Karpas-422 (cell line): Measurements from ENCODE around the gene RAD50. TPM values are rescaled to one million over a fixed set of nuclear protein-coding genes. Genes with fewer than 3 reads are reported as not detected.
"Not testable (repeated sequence)": the region's sequence is repeated elsewhere in the genome, so short reads cannot be mapped to it uniquely, and the experiment has no call there.

Experiments used
- DNase-seq: peaks from one replicate; pipeline ENCODE4 v3.0.0-alpha.2; 2015
- H2AFZ ChIP-seq: fragments of 200-600 bp; sonication (generic); 2 replicates; pipeline ENCODE4 v1.6.1; 2014; ENCODE audit warnings: antibody characterized with exemption, low read length, mixed read lengths
- H3K27ac ChIP-seq: fragments of 200-600 bp; sonication (generic); 2 replicates; pipeline ENCODE4 v1.5.1; 2014; ENCODE audit warnings: mild to moderate bottlenecking, low read length, moderate library complexity
- H3K27me3 ChIP-seq: fragments of 200-600 bp; sonication (generic); 2 replicates; pipeline ENCODE4 v1.6.1; 2014; ENCODE audit warnings: low read length, mixed read lengths
- H3K36me3 ChIP-seq: fragments of 200-600 bp; sonication (generic); 2 replicates; pipeline ENCODE4 v1.6.1; 2014; ENCODE audit warnings: low read length, mixed read lengths; ENCODE audit not compliant: insufficient read depth
- H3K4me1 ChIP-seq: fragments of 200-600 bp; sonication (generic); 2 replicates; pipeline ENCODE4 v1.6.1; 2014; ENCODE audit warnings: mild to moderate bottlenecking, low read length, mixed read lengths
- H3K4me2 ChIP-seq: fragments of 200-600 bp; sonication (generic); 2 replicates; pipeline ENCODE4 v1.6.1; 2014; ENCODE audit warnings: low read length, low read depth, mild to moderate bottlenecking; ENCODE audit not compliant: poor library complexity, severe bottlenecking
- H3K4me3 ChIP-seq: fragments of 200-600 bp; sonication (generic); 2 replicates; pipeline ENCODE4 v1.5.1; 2014; ENCODE audit warnings: mild to moderate bottlenecking, antibody characterized with exemption, low read length, mixed read lengths
- H3K79me2 ChIP-seq: fragments of 200-600 bp; sonication (generic); 2 replicates; pipeline ENCODE4 v1.6.1; 2014; ENCODE audit warnings: mild to moderate bottlenecking, low read length, mixed read lengths
- H3K9ac ChIP-seq: fragments of 200-600 bp; sonication (generic); 2 replicates; pipeline ENCODE4 v1.6.0; 2014; ENCODE audit warnings: low read length
- H3K9me2 ChIP-seq: fragments of 200-600 bp; sonication (generic), shearing (Covaris generic); replicated peaks from 2 replicates; pipeline ENCODE4 v1.6.0; 2014; ENCODE audit warnings: mild to moderate bottlenecking, low read length, moderate library complexity; ENCODE audit not compliant: insufficient read depth
- H3K9me3 ChIP-seq: fragments of 300-700, 200-600 bp; sonication (generic); 2 replicates; pipeline ENCODE4 v1.6.1; 2014; ENCODE audit warnings: low read length, mixed read lengths
- H4K20me1 ChIP-seq: fragments of 200-600 bp; sonication (generic); 2 replicates; pipeline ENCODE4 v1.6.1; 2014; ENCODE audit warnings: mild to moderate bottlenecking, antibody characterized with exemption, low read length, low read depth; ENCODE audit not compliant: insufficient read depth
- total RNA-seq: library from RNA; depleted of rRNA; stranded (reverse); fragments of >200 nt; shearing (Covaris generic); gene quantifications from 2 replicates; pipeline ENCODE4 v1.2.3, GENCODE V29; 2014; ENCODE audit warnings: low replicate concordance

Gene RAD50
- total RNA-seq, 1 experiment from 2014 or later: 72.6 TPM

- no peak overlapping the region for H2AFZ ChIP-seq
- H3K79me2 ChIP-seq: peaks cover 13% of the 10 kb centered on the region; the same call in 1 of the 2 replicates
- peaks cover 20% of the 10 kb centered on the region; the same call in 1 of the 2 replicates for H3K36me3 ChIP-seq
- no peak for DNase-seq
- no peak overlapping the region for H3K9ac ChIP-seq
- H4K20me1 ChIP-seq: no peaks in the 10 kb centered on the region
- H3K9me3 ChIP-seq: no peaks in the 10 kb centered on the region
- H3K4me2 ChIP-seq: no peak overlapping the region
- no peaks in the 10 kb centered on the region for H3K9me2 ChIP-seq
- no peak overlapping the region for H3K27ac ChIP-seq
- H3K27me3 ChIP-seq: no peaks in the 10 kb centered on the region
- H3K4me1 ChIP-seq: no peaks in the 10 kb centered on the region
- H3K4me3 ChIP-seq: no peak overlapping the region
Observed at GRCh38 chr5:132628814-132629213, 72.0 kb downstream of the RAD50 start.

DNA sequence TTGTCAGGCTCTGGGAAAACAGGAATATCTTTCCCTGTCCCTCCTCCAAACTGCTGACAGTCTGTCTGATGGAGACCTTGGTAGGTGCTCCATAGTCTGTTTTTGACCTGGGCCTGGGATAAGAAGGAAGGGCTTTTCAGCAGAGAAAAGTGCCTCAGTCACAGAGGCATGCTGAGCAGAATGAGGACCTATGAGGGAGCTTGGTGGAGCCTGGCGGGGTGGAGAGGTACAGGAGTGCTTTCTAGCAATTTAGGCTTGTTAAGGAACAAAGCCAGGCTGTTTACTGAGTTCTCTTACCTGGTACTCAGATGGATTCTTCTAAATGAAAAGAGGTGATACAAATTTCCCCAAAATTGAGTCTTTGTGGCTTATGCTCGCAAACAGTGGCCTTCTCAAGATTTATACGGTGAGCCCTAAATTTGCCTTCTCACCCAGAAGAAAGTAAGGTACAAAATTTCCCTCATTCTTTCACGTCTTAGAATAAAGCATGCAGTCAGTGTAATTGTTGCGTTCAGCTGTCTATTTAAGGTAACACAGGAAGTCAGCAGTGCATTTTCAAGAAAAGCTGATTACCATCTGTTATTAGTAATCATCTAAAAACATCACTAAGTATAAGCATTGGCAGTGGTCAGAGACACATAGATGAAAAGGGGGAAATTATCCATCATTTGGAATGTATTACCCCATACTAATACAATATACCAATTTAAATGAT, 72.6 kb downstream of the RAD50 start:
- no peak for DNase-seq
- Histone ChIP-seq H3K4me2 (no peak overlapping the region), H2AFZ (no peak overlapping the region), H3K27ac (no peak overlapping the region), H3K9ac (no peak overlapping the region), H3K4me3 (no peak overlapping the region), H3K36me3 (peaks cover 16% of the 10 kb centered on the region; the same call in 1 of the 2 replicates), H3K9me2 (no peaks in the 10 kb centered on the region), H3K27me3 (no peaks in the 10 kb centered on the region), H3K9me3 (no peaks in the 10 kb centered on the region), H3K79me2 (peaks cover 9% of the 10 kb centered on the region; the same call in 1 of the 2 replicates), H4K20me1 (no peaks in the 10 kb centered on the region), H3K4me1 (no peaks in the 10 kb centered on the region)

DNA sequence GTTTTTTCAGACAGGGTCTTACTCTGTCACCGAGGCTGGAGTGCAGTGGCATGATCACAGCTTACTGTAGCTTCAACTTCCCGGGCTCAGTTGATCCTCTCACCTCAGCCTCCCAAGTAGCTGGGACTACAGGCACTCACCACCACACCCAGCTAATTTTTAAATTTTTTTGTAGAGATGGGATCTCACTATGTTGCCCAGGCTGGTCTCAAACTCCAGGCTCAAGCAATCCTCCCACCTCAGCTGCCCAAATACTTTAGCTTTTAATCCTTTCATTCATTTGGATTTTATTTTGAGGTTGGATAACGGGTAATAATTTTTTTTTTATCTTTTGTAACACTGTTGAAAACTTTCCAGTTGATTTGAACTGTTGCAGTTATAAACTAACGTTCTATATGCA, 76.8 kb downstream of the RAD50 start:
- not testable (repeated sequence) for H3K9me3 ChIP-seq, H3K4me1 ChIP-seq, H2AFZ ChIP-seq, H4K20me1 ChIP-seq, H3K4me3 ChIP-seq, DNase-seq, H3K27ac ChIP-seq, H3K4me2 ChIP-seq, H3K9me2 ChIP-seq, H3K27me3 ChIP-seq, H3K9ac ChIP-seq
- peaks cover 24% of the 10 kb centered on the region; the same call in 1 of the 2 replicates for H3K36me3 ChIP-seq
- peaks cover 12% of the 10 kb centered on the region; the same call in 1 of the 2 replicates for H3K79me2 ChIP-seq

- Histone ChIP-seq H3K9ac (no peak overlapping the region), H3K4me1 (no peaks in the 10 kb centered on the region), H3K27ac (no peak overlapping the region), H3K79me2 (peaks cover 12% of the 10 kb centered on the region; the same call in 1 of the 2 replicates), H3K9me2 (no peaks in the 10 kb centered on the region), H4K20me1 (no peaks in the 10 kb centered on the region), H3K4me3 (no peak overlapping the region), H2AFZ (no peak overlapping the region), H3K27me3 (no peaks in the 10 kb centered on the region), H3K9me3 (no peaks in the 10 kb centered on the region), H3K4me2 (no peak overlapping the region), H3K36me3 (peaks cover 40% of the 10 kb centered on the region)
- no peak for DNase-seq
Observed at GRCh38 chr5:132635873-132636272, 79.1 kb downstream of the RAD50 start.

DNA sequence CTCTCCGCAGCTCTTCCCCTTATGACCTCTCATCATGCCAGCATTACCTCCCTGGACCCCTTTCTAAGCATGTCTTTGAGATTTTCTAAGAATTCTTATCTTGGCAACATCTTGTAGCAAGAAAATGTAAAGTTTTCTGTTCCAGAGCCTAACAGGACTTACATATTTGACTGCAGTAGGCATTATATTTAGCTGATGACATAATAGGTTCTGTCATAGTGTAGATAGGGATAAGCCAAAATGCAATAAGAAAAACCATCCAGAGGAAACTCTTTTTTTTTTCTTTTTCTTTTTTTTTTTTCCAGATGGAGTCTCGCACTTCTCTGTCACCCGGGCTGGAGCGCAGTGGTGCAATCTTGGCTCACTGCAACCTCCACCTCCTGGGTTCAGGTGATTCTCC, 80.5 kb downstream of the RAD50 start:
- no peak overlapping the region for H3K4me3 ChIP-seq
- no peaks in the 10 kb centered on the region for H3K4me1 ChIP-seq
- H3K4me2 ChIP-seq: no peak overlapping the region
- H3K79me2 ChIP-seq: peaks cover 8% of the 10 kb centered on the region; the same call in 1 of the 2 replicates
- DNase-seq: no peak
- H3K9ac ChIP-seq: no peak overlapping the region
- no peaks in the 10 kb centered on the region for H3K9me2 ChIP-seq
- H3K27me3 ChIP-seq: no peaks in the 10 kb centered on the region
- no peaks in the 10 kb centered on the region for H4K20me1 ChIP-seq
- no peak overlapping the region for H3K27ac ChIP-seq
- no peak overlapping the region for H2AFZ ChIP-seq
- H3K9me3 ChIP-seq: no peaks in the 10 kb centered on the region
- H3K36me3 ChIP-seq: peaks cover 53% of the 10 kb centered on the region

DNA sequence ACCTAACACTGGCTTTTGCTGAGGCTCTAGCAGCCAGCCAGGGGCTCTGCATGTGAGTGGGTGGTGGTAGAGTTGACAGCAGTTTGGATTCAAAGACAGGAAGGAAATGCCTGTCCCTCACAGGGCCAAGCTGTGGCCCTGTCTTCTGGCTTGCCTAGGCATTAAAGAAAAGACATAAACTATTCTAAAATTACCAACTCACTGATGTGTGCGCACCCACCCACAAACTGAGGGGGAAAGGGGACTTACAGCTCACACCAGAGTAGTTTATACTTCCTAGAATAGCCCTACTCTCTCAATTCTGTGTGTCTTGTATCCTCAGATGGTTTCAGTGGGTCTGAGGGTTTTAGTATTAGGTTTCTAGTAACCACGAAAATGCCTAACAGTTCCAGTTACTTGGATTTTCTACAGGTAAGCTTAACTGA, 82.9 kb downstream of the RAD50 start:
- H3K36me3 ChIP-seq: peaks cover 66% of the 10 kb centered on the region
- no peak for DNase-seq
- H3K9me3 ChIP-seq: no peaks in the 10 kb centered on the region
- no peak overlapping the region for H3K4me3 ChIP-seq
- no peak overlapping the region for H2AFZ ChIP-seq
- no peaks in the 10 kb centered on the region for H3K9me2 ChIP-seq
- H3K79me2 ChIP-seq: peaks cover 4% of the 10 kb centered on the region; the same call in 1 of the 2 replicates
- no peaks in the 10 kb centered on the region for H4K20me1 ChIP-seq
- no peak overlapping the region for H3K4me2 ChIP-seq
- H3K27ac ChIP-seq: no peak overlapping the region
- no peaks in the 10 kb centered on the region for H3K4me1 ChIP-seq
- no peak overlapping the region for H3K9ac ChIP-seq
- no peaks in the 10 kb centered on the region for H3K27me3 ChIP-seq

GRCh38 chr5:132640613-132641012, 83.8 kb downstream of the RAD50 start:
- Histone ChIP-seq H2AFZ (no peak overlapping the region), H3K4me2 (no peak overlapping the region), H3K9me3 (no peaks in the 10 kb centered on the region), H3K36me3 (peaks cover 66% of the 10 kb centered on the region), H3K9me2 (no peaks in the 10 kb centered on the region), H3K4me3 (no peak overlapping the region), H3K4me1 (no peaks in the 10 kb centered on the region), H4K20me1 (no peaks in the 10 kb centered on the region), H3K27me3 (no peaks in the 10 kb centered on the region), H3K27ac (no peak overlapping the region), H3K9ac (no peak overlapping the region), H3K79me2 (no peaks in the 10 kb centered on the region)
- DNase-seq: no peak

- Histone ChIP-seq H3K27ac (no peak overlapping the region), H3K9me2 (no peaks in the 10 kb centered on the region), H3K9ac (no peak overlapping the region), H3K9me3 (no peaks in the 10 kb centered on the region), H3K4me3 (no peak overlapping the region), H3K36me3 (peaks cover 62% of the 10 kb centered on the region), H3K4me1 (no peaks in the 10 kb centered on the region), H3K27me3 (no peaks in the 10 kb centered on the region), H4K20me1 (no peaks in the 10 kb centered on the region), H2AFZ (no peak overlapping the region), H3K4me2 (no peak overlapping the region), H3K79me2 (no peaks in the 10 kb centered on the region)
- DNase-seq: no peak
Observed at GRCh38 chr5:132641241-132641723, 84.5 kb downstream of the RAD50 start.
